ENCODE measurements around the gene NRXN3. TPM values are rescaled to one million over a fixed set of nuclear protein-coding genes. Genes with fewer than 3 reads are reported as not detected.
"Not testable (repeated sequence)": the region's sequence is repeated elsewhere in the genome, so short reads cannot be mapped to it uniquely, and the experiment has no call there.

Gene NRXN3
- total and polyA plus RNA-seq, 2 donors (not counting 1 experiment from before 2014, with no cell fraction given), result not detected

DNA sequence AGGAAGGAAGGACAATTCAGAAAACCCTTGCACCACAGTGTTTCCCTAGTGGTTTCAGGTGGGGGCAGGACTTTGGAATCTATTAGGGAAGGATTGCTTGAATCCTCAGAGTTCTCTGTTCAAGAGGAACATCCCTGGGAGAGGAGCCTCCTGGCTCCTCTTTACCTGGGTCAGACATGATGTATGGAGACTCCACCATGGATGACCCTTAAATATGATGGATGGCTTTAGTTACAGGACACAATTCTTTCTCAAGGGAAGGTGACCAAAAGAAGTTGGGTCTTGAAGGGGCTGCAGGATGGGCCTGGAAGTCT is 396.6 kb downstream of the NRXN3 start:
- H4K20me1 ChIP-seq (ENCODE audit: control insufficient read depth, insufficient read depth, low read length, poor library complexity, severe bottlenecking), result no peaks in the 10 kb centered on the region
- H3K4me1 ChIP-seq (ENCODE audit: control insufficient read depth in 2 of 2, insufficient read depth in 2 of 2, low read length in 2 of 2), result peaks cover 0 to 6% of the 10 kb centered on the region in 2 donors
- ChIA-PET POLR2A (no interaction called here), CTCF (interaction anchor here (1.0 to 1.5 kb wide), 6 partner anchors 9 to 1415 kb away, joined by 4 to 9 read pairs (median 6); no protein-coding TSS in a partner anchor)
- peak overlapping the region; percentile 57 for H2AFZ ChIP-seq (ENCODE audit: insufficient read depth, low read depth, low read length, poor library complexity, severe bottlenecking)
- H3K9me3 Mint-ChIP-seq (ENCODE audit: insufficient read depth), result no peaks in the 10 kb centered on the region
- no peak for ATAC-seq (ENCODE audit: low read depth)
- no peaks in the 10 kb centered on the region for H3K9me3 ChIP-seq (ENCODE audit: control extremely low read depth in 1 of 3, control insufficient read depth in 2 of 3, insufficient read depth in 1 of 3, low read length in 2 of 3)
- intact Hi-C loops (cut with micrococcal nuclease), result no loop called here
- no peak overlapping the region for H3K27ac Mint-ChIP-seq
- H3K4me3 Mint-ChIP-seq, result no peak overlapping the region
- no peaks in the 10 kb centered on the region for H3K79me2 ChIP-seq (ENCODE audit: control insufficient read depth, insufficient read depth, low read length)
- H3K27ac ChIP-seq (ENCODE audit: low read length in 2 of 2), result no peak overlapping the region
- TF ChIP-seq CTCF (IDR thresholded peaks at IDR 0.05), result no peak
- TF ChIP-seq EZH2 (IDR thresholded peaks at IDR 0.05; ENCODE audit: borderline replicate concordance, insufficient read depth, low read depth, low read length, poor library complexity, severe bottlenecking), result no peak
- no peaks in the 10 kb centered on the region for H3K27me3 Mint-ChIP-seq
- no peak overlapping the region for H3K4me3 ChIP-seq (ENCODE audit: control extremely low read depth in 1 of 5, extremely low read depth in 1 of 5, insufficient read depth in 1 of 5, low read depth in 2 of 5, low read length in 4 of 5)
- peak overlapping the region; percentile 60 for H3K4me2 ChIP-seq (replicated peaks; ENCODE audit: low read depth, low read length, poor library complexity, severe bottlenecking)
- no peak overlapping the region for H3K9ac ChIP-seq (ENCODE audit: low read length)
- peaks cover 5% of the 10 kb centered on the region for H3K4me1 Mint-ChIP-seq
- H3K36me3 ChIP-seq (replicated peaks in 1 of 2; ENCODE audit: control extremely low read depth in 1 of 2, control insufficient read depth in 1 of 2, extremely low read depth in 1 of 2, insufficient read depth in 2 of 2, low read length in 1 of 2), result no peaks in the 10 kb centered on the region
- H3K27me3 ChIP-seq (replicated peaks in 1 of 4; ENCODE audit: control extremely low read depth in 1 of 4, control insufficient read depth in 3 of 4, insufficient read depth in 4 of 4, low read length in 3 of 4), result no peaks in the 10 kb centered on the region
- DNase-seq, result no peak

DNA sequence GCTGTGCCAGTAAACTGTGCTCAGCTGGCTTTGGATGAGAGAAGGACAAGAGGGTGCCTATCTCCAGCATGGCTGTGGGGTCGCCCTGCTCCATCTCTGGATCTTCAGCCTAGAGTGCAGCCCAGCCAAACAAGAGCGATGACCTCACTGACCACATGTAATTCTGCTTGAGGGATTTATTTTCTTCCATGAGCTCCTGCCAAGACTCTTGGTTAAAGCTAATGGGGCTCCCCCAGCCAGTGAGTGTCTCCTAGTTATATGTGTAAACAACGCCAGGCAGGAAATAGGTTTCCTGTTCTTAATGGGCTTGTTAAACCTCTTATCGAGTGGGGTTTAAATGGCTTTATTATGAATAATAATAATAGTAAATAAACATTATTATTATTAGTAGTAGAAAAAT is 397.2 kb downstream of the NRXN3 start:
- Histone ChIP-seq H3K9me3 (ENCODE audit: control extremely low read depth in 1 of 3, control insufficient read depth in 2 of 3, insufficient read depth in 1 of 3, low read length in 2 of 3) (peaks cover 0 to 3% (median 0%) of the 10 kb centered on the region in 3 donors), H3K27ac (ENCODE audit: low read length in 2 of 2) (no peak overlapping the region), H3K27me3 (replicated peaks in 1 of 4; ENCODE audit: control extremely low read depth in 1 of 4, control insufficient read depth in 3 of 4, insufficient read depth in 4 of 4, low read length in 3 of 4) (no peaks in the 10 kb centered on the region), H2AFZ (ENCODE audit: insufficient read depth, low read depth, low read length, poor library complexity, severe bottlenecking) (no peak overlapping the region), H4K20me1 (ENCODE audit: control insufficient read depth, insufficient read depth, low read length, poor library complexity, severe bottlenecking) (no peaks in the 10 kb centered on the region), H3K36me3 (replicated peaks in 1 of 2; ENCODE audit: control extremely low read depth in 1 of 2, control insufficient read depth in 1 of 2, extremely low read depth in 1 of 2, insufficient read depth in 2 of 2, low read length in 1 of 2) (no peaks in the 10 kb centered on the region), H3K4me3 (ENCODE audit: control extremely low read depth in 1 of 5, extremely low read depth in 1 of 5, insufficient read depth in 1 of 5, low read depth in 2 of 5, low read length in 4 of 5) (no peak overlapping the region), H3K9ac (ENCODE audit: low read length) (no peak overlapping the region), H3K79me2 (ENCODE audit: control insufficient read depth, insufficient read depth, low read length) (no peaks in the 10 kb centered on the region), H3K4me2 (replicated peaks; ENCODE audit: low read depth, low read length, poor library complexity, severe bottlenecking) (no peak overlapping the region), H3K4me1 (ENCODE audit: control insufficient read depth in 2 of 2, insufficient read depth in 2 of 2, low read length in 2 of 2) (peaks cover 0 to 6% of the 10 kb centered on the region in 2 donors)
- Mint-ChIP-seq H3K27ac (no peak overlapping the region), H3K4me1 (peaks cover 5% of the 10 kb centered on the region), H3K9me3 (ENCODE audit: insufficient read depth) (no peaks in the 10 kb centered on the region), H3K4me3 (no peak overlapping the region), H3K27me3 (no peaks in the 10 kb centered on the region)
- ChIA-PET POLR2A (no interaction called here), CTCF (interaction anchor here (1.4 kb wide), 1 partner anchor 12 kb away, joined by 7 read pairs; no protein-coding TSS in a partner anchor)
- no peak for DNase-seq
- TF ChIP-seq EZH2 (IDR thresholded peaks at IDR 0.05; ENCODE audit: borderline replicate concordance, insufficient read depth, low read depth, low read length, poor library complexity, severe bottlenecking), result no peak
- no peak for TF ChIP-seq CTCF (IDR thresholded peaks at IDR 0.05)
- ATAC-seq (ENCODE audit: low read depth), result no peak
- intact Hi-C loops (cut with micrococcal nuclease), result no loop called here
- 79% methylated on average over 2 of the region's 4 CpGs for WGBS (ENCODE audit: insufficient coverage)

DNA sequence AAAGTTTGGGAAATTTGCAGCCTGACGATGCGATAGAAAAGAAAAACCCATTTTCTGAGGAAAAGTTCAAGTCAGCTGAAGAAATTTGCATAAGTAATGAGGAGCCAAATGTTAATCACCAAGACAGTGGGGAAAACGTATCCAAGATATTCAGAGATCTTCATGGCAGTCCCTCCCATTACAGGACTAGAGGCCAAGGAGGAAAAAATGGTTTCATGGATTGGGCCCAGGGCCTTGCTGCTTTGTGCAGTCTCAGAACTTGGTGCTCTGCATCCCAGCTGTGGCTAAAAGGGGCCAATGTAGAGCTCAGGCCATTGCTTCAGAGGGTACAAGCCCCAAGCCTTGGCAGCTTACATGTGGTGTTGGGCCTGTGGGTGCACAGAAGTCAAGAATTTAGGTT is 403.6 kb downstream of the NRXN3 start:
- POLR2A ChIA-PET; intact Hi-C loops (cut with micrococcal nuclease); H4K20me1 ChIP-seq (ENCODE audit: control insufficient read depth, insufficient read depth, low read length, poor library complexity, severe bottlenecking); ATAC-seq (ENCODE audit: low read depth); H3K27ac Mint-ChIP-seq; H3K36me3 ChIP-seq (replicated peaks in 1 of 2; ENCODE audit: control extremely low read depth in 1 of 2, control insufficient read depth in 1 of 2, extremely low read depth in 1 of 2, insufficient read depth in 2 of 2, low read length in 1 of 2); H3K27me3 ChIP-seq (replicated peaks in 1 of 4; ENCODE audit: control extremely low read depth in 1 of 4, control insufficient read depth in 3 of 4, insufficient read depth in 4 of 4, low read length in 3 of 4); H3K9me3 Mint-ChIP-seq (ENCODE audit: insufficient read depth); H3K9ac ChIP-seq (ENCODE audit: low read length); H3K4me3 Mint-ChIP-seq; CTCF ChIA-PET; H3K79me2 ChIP-seq (ENCODE audit: control insufficient read depth, insufficient read depth, low read length); H2AFZ ChIP-seq (ENCODE audit: insufficient read depth, low read depth, low read length, poor library complexity, severe bottlenecking); H3K4me3 ChIP-seq (ENCODE audit: control extremely low read depth in 1 of 5, extremely low read depth in 1 of 5, insufficient read depth in 1 of 5, low read depth in 2 of 5, low read length in 4 of 5); H3K4me2 ChIP-seq (replicated peaks; ENCODE audit: low read depth, low read length, poor library complexity, severe bottlenecking); DNase-seq; H3K27me3 Mint-ChIP-seq; H3K27ac ChIP-seq (ENCODE audit: low read length in 2 of 2); H3K4me1 Mint-ChIP-seq; H3K4me1 ChIP-seq (ENCODE audit: control insufficient read depth in 2 of 2, insufficient read depth in 2 of 2, low read length in 2 of 2): not testable (repeated sequence)
- 92% methylated on average over 2 of the region's 3 CpGs for WGBS (ENCODE audit: insufficient coverage)
- peaks cover 1 to 22% (median 13%) of the 10 kb centered on the region in 3 donors for H3K9me3 ChIP-seq (ENCODE audit: control extremely low read depth in 1 of 3, control insufficient read depth in 2 of 3, insufficient read depth in 1 of 3, low read length in 2 of 3)
